ENCODE data around the gene FBLN2.

The FBLN2 gene

DNA sequence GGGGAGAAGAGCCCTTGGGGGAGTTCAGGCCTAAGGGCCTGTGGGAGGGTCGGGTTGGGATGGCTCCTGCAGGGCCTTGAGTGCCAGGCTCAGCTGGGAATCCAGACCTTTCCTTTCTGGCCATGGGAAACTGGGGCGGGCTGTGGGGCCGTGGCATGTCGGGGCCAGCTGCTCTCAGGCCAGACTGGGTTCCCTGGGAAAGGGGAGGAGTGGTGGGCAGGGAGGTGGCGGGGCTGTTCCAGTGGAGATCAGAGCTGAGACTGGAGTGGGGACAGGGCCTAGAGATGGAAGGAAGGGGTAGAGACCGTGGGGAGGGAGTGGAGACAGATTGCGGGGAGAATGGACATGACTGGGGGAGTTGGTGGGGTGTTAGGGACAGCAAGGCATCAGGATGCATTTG is 20.3 kb downstream of the FBLN2 start:
- TF ChIP-seq, protein P1, sequence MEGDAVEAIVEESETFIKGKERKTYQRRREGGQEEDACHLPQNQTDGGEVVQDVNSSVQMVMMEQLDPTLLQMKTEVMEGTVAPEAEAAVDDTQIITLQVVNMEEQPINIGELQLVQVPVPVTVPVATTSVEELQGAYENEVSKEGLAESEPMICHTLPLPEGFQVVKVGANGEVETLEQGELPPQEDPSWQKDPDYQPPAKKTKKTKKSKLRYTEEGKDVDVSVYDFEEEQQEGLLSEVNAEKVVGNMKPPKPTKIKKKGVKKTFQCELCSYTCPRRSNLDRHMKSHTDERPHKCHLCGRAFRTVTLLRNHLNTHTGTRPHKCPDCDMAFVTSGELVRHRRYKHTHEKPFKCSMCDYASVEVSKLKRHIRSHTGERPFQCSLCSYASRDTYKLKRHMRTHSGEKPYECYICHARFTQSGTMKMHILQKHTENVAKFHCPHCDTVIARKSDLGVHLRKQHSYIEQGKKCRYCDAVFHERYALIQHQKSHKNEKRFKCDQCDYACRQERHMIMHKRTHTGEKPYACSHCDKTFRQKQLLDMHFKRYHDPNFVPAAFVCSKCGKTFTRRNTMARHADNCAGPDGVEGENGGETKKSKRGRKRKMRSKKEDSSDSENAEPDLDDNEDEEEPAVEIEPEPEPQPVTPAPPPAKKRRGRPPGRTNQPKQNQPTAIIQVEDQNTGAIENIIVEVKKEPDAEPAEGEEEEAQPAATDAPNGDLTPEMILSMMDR (conservative IDR thresholded peaks at IDR 0.05): no peak
- no peak for TF ChIP-seq ZFX (IDR thresholded peaks at IDR 0.05)
- no peak overlapping the region for H3K27ac ChIP-seq

DNA sequence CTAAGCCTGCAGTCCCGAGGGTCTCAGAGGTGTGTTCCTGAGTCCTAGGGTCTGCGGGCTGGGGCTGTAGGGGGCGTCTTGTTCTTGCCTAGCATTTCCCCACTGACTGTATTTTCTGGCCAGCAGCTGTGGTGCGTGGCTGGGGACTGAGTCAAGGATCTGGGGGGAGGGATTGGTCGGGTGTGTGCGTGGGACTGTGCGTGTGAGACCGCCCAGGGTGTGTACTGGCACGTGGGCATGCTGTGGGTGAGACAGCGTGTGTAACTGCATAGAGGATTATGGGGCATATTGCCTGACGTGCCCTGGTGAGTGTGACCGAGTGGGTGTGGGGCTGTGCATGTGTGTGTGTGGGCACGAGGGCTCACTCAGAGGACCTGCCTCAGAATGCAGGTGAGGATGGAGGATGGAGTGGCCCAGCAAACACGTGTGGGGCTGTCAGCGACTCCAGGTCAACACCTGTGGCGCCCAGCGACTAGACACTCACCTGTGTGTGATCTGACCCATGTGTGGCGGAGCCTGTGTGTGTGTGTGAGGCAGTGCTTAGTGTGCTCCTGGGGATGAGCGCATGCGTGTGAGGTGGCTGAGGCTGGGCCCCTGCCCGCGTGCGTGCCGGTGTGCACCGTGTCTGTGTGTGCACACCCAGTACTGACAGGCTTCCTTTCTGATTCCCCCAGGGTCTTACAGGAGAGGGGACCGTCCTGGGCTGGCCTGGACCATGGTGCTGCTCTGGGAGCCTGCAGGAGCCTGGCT is 20.9 kb downstream of the FBLN2 start:
- TF ChIP-seq, protein P1 (conservative IDR thresholded peaks at IDR 0.05): no peak
- no peak for TF ChIP-seq ZFX (IDR thresholded peaks at IDR 0.05)
- H3K27ac ChIP-seq: no peak overlapping the region

DNA sequence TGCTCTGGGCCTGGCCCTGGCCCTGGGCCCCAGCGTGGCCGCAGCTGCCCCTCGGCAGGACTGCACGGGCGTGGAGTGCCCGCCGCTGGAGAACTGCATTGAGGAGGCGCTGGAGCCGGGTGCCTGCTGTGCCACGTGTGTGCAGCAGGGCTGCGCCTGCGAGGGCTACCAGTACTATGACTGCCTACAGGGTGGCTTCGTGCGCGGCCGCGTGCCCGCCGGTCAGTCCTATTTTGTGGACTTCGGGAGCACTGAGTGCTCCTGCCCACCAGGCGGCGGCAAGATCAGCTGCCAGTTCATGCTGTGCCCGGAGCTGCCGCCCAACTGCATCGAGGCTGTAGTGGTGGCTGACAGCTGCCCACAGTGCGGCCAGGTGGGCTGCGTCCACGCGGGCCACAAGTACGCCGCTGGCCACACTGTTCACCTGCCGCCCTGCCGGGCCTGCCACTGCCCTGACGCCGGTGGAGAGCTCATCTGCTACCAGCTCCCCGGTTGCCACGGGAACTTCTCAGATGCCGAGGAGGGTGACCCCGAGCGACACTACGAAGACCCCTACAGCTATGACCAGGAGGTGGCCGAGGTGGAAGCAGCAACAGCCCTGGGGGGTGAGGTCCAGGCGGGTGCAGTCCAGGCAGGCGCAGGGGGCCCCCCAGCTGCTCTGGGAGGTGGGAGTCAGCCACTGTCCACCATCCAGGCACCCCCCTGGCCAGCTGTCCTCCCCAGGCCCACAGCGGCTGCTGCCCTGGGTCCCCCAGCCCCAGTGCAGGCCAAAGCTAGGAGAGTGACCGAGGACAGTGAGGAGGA is 21.7 kb downstream of the FBLN2 start:
- H3K27ac ChIP-seq: no peak overlapping the region
- TF ChIP-seq ZFX (IDR thresholded peaks at IDR 0.05): no peak
- TF ChIP-seq, protein P1 (conservative IDR thresholded peaks at IDR 0.05): peak; percentile 71

DNA sequence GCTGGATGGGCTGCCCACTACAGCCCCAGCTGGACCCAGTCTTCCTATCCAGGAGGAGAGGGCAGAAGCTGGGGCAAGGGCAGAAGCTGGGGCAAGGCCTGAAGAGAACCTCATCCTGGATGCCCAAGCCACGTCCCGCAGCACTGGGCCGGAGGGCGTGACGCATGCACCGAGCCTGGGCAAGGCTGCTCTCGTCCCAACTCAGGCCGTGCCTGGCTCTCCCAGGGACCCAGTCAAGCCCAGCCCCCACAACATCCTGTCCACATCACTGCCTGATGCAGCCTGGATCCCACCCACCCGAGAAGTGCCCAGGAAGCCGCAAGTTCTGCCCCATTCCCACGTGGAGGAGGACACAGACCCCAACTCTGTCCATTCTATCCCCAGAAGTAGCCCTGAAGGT is 22.3 kb downstream of the FBLN2 start:
- H3K27ac ChIP-seq: no peak overlapping the region
- TF ChIP-seq ZFX (IDR thresholded peaks at IDR 0.05): no peak
- TF ChIP-seq, protein P1 (conservative IDR thresholded peaks at IDR 0.05): no peak

DNA sequence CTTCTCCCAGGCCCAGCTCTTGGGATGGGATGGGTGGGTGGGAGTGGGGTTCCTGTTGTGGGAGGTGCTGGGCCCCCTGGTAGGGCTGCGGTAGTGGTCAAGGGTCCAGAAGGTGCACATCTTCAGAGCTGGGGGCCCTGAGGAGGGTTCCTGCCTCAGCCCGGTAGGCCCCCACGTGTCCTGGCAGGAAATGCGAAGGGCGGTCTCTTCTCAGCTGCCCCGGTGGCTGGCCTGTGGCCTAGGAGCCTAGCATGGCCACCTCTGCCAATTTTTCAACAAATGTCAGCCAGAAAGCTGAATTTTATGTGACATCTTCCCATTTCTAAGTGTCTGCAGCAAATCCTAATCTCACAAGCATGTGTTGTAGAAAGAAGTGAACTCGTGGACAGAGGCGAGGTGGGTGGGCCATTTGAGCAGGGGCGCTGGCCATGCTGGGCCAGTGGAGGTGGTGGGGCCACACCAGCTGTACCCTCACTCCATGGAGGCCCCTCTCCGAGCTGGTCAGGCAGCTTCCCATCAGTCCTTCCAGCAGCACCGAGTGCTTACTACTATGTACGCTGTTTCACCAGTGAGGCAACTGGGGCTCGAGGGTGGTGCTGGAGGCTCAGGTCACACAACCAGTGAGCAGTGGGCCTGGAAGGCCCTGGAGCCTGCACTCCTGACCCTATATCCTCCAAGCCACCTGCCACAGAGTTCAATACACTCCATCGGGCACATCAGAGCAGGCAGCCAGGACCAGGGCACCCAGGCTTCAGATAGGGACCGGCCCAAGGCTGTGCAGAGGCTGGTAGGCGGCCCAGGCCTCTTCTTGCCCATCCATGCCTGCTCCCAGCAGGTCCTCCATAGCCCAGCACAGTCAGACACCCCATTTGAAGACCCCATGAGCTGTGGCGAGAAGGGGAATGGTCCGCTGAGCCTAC is 23.2 kb downstream of the FBLN2 start:
- H3K27ac ChIP-seq: no peak overlapping the region
- TF ChIP-seq, protein P1 (conservative IDR thresholded peaks at IDR 0.05): no peak
- no peak for TF ChIP-seq ZFX (IDR thresholded peaks at IDR 0.05)

DNA sequence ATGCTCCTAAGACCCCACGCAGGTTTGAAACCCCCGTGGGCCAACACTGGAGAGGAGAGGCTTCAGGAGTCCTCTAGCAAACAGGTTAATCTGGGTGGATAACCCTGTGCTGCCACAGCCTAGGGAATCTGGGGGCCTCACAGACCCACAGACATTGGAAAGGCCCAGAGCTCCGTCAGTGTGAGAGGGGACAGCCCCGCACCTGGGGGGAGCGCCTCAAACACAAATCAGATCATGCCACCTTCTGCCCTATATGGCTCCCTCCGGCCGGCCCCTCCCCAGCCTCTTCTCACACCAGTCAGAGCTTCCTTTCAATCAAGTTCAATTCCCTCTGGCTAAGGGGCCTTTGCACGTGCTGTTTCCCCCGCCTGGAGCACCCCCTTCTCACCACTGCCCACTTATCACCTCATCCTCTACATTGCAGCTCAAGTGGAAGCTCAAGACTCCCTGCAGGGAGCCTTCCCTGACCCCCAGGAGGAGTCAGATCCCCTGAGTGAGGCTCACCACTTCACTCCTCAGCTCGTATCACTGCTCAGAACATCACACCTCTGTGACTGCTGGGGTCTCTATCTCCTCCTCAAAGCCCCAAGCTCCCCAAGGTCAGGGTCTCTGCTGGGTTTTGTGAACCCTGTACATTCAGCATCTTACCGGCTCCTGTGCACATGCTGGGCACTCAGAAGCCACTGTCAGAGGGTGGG is 24.1 kb downstream of the FBLN2 start:
- TF ChIP-seq, protein P1 (conservative IDR thresholded peaks at IDR 0.05): no peak
- TF ChIP-seq ZFX (IDR thresholded peaks at IDR 0.05): no peak
- no peak overlapping the region for H3K27ac ChIP-seq
